ENCODE measurements around the gene NCBP3. TPM values are rescaled to one million over a fixed set of nuclear protein-coding genes. Genes with fewer than 3 reads are reported as not detected.

Gene NCBP3
- total and polyA plus RNA-seq, 2 donors (not counting 3 experiments of a cell fraction or from before 2014, with no cell fraction given): 18.2 to 51.1 TPM

- no TSS peak for BruUV-seq (replicated peaks)
- no peaks in the 10 kb centered on the region for H3K27me3 ChIP-seq (ENCODE audit: control insufficient read depth in 2 of 2, insufficient read depth in 2 of 2, low read length in 2 of 2)
- dilution Hi-C loops (cut with MboI; ENCODE audit: extremely low pct_ligation_motif_present, low sequenced_read_pairs): no loop called here
- no peak overlapping the region for H3K27ac ChIP-seq (ENCODE audit: insufficient read depth, low read depth, low read length)
- FAIRE-seq (no peak), DNase-seq (ENCODE audit: low read depth, low spot score) (no peak)
- no peaks in the 10 kb centered on the region for H3K36me3 ChIP-seq (ENCODE audit: control insufficient read depth in 2 of 2, extremely low read depth in 1 of 2, insufficient read depth in 2 of 2, low read length in 2 of 2)
- no peak overlapping the region for H3K4me2 ChIP-seq (ENCODE audit: insufficient read depth, low read length)
- H3K9me1 ChIP-seq (replicated peaks; ENCODE audit: control insufficient read depth, extremely low read depth, insufficient read depth, low read length): no peaks in the 10 kb centered on the region
- H3K79me2 ChIP-seq (ENCODE audit: control insufficient read depth, insufficient read depth, low read length): peaks cover 10% of the 10 kb centered on the region
- peaks cover 35% of the 10 kb centered on the region for H3K4me1 ChIP-seq (ENCODE audit: control insufficient read depth, extremely low read depth, insufficient read depth, low read length)
- no peak overlapping the region for H3K4me3 ChIP-seq (replicated peaks in 1 of 3; ENCODE audit: insufficient read depth in 1 of 3, low read depth in 1 of 3, low read length in 3 of 3)
- H3K9me3 ChIP-seq (replicated peaks; ENCODE audit: control insufficient read depth, insufficient read depth, low read length): no peaks in the 10 kb centered on the region
- intact Hi-C loops (cut with micrococcal nuclease): no loop called here
- CTCF ChIA-PET: interaction anchor here (1.6 kb wide), 1 partner anchor 30 kb away, joined by 7 read pairs; no protein-coding TSS in a partner anchor
- POLR2A ChIA-PET: no interaction called here
- H4K20me1 ChIP-seq (replicated peaks; ENCODE audit: control insufficient read depth, extremely low read depth, insufficient read depth, low read length): no peaks in the 10 kb centered on the region
- no peak overlapping the region for H2AFZ ChIP-seq (ENCODE audit: low read depth, low read length)
- TF ChIP-seq POLR2AphosphoS5 (IDR thresholded peaks at IDR 0.05; ENCODE audit: insufficient read depth, low read depth, low read length) (no peak), MYC (IDR thresholded peaks at IDR 0.05; ENCODE audit: low read depth, low read length) (no peak), CTCF (IDR thresholded peaks at IDR 0.05; ENCODE audit: extremely low read depth in 1 of 2, insufficient read depth in 1 of 2, low read depth in 1 of 2, low read length in 2 of 2) (no peak), EZH2 (IDR thresholded peaks at IDR 0.05; ENCODE audit: borderline replicate concordance, low read depth, low read length, severe bottlenecking) (no peak), JUN (IDR thresholded peaks at IDR 0.05; ENCODE audit: borderline replicate concordance, insufficient read depth, insufficient read length, low read depth) (no peak), MAX (IDR thresholded peaks at IDR 0.05; ENCODE audit: insufficient read depth, insufficient read length) (no peak), POLR2A (IDR thresholded peaks at IDR 0.05; ENCODE audit: low read depth, low read length) (no peak), FOS (IDR thresholded peaks at IDR 0.05; ENCODE audit: borderline replicate concordance, insufficient read depth, low read length) (no peak), GATA2 (IDR thresholded peaks at IDR 0.05; ENCODE audit: insufficient read depth, insufficient read length, low read depth, low read length) (no peak)
- H3K9ac ChIP-seq (replicated peaks; ENCODE audit: extremely low read depth, insufficient read depth, low read length): no peak overlapping the region
Observed at GRCh38 chr17:3884188-3884587, 38.1 kb upstream of the NCBP3 start.

All from endothelial cell of umbilical vein (primary cell).